Measurements from ENCODE around the gene EXOC4.

Gene EXOC4

DNA sequence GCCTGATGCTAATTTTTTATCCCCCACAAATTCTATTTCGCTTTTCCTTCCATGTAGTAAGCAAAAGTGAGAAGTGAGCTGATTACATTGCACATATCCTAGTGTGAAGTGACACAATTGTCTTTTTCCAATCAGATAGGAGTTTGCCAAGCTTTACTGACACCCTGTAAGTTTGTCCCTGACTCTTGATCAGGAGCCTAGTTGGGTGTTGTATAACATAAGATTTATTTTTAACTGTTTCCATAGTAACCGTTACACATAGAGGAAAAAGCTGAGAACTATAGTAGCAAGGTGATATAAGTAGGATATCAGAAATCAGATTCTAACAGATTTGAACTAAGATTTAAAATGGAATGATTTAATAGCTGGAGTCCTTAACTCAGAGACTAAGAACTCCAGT, 31.2 kb downstream of the EXOC4 start:
- H3K4me2 ChIP-seq (ENCODE audit: low read length) = no peak overlapping the region
- TF ChIP-seq, protein P1, sequence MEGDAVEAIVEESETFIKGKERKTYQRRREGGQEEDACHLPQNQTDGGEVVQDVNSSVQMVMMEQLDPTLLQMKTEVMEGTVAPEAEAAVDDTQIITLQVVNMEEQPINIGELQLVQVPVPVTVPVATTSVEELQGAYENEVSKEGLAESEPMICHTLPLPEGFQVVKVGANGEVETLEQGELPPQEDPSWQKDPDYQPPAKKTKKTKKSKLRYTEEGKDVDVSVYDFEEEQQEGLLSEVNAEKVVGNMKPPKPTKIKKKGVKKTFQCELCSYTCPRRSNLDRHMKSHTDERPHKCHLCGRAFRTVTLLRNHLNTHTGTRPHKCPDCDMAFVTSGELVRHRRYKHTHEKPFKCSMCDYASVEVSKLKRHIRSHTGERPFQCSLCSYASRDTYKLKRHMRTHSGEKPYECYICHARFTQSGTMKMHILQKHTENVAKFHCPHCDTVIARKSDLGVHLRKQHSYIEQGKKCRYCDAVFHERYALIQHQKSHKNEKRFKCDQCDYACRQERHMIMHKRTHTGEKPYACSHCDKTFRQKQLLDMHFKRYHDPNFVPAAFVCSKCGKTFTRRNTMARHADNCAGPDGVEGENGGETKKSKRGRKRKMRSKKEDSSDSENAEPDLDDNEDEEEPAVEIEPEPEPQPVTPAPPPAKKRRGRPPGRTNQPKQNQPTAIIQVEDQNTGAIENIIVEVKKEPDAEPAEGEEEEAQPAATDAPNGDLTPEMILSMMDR (IDR thresholded peaks at IDR 0.05; ENCODE audit: low read depth, low read length, poor library complexity, severe bottlenecking) = no peak
- TF ChIP-seq EZH2phosphoT487 (IDR thresholded peaks at IDR 0.05; ENCODE audit: borderline replicate concordance, low read length) = no peak
- no peaks in the 10 kb centered on the region for H3K9me3 ChIP-seq (ENCODE audit: control insufficient read depth, insufficient read depth, low read length)
- H3K27me3 ChIP-seq (ENCODE audit: control insufficient read depth, low read length) = no peaks in the 10 kb centered on the region
- H4K20me1 ChIP-seq (ENCODE audit: control insufficient read depth, insufficient read depth, low read depth, low read length) = no peaks in the 10 kb centered on the region
- H3K36me3 ChIP-seq (ENCODE audit: control insufficient read depth, low read length) = peaks cover 22% of the 10 kb centered on the region
- H3K79me2 ChIP-seq (ENCODE audit: control insufficient read depth, low read length) = peaks cover 11% of the 10 kb centered on the region
- H3K4me1 ChIP-seq (ENCODE audit: control insufficient read depth, low read length) = peaks cover 5% of the 10 kb centered on the region
- H3K9me2 ChIP-seq (replicated peaks; ENCODE audit: control insufficient read depth, low read length) = no peaks in the 10 kb centered on the region
- no peak overlapping the region for H3K4me3 ChIP-seq (ENCODE audit: low read length)
- H3K27ac ChIP-seq (ENCODE audit: low read depth, low read length) = no peak overlapping the region
- H3F3A ChIP-seq (ENCODE audit: control insufficient read depth, insufficient read depth) = no peaks in the 10 kb centered on the region

DNA sequence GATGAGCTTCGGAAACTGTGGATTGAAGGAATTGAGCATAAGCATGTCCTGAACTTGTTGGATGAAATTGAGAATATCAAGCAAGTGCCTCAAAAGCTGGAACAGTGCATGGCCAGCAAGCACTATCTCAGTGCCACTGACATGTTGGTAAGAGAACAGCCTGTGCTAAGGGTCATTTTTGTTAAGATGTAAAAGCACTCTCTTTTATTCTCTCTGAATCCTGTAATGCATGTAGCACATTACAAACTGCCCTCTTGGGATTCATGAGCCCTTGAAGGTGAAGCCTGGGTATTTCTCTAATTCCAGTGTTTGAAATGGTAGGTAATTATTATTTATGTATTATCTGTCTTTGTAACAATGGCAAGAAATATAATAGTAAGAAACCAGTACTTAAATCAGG, 36.1 kb downstream of the EXOC4 start:
- Histone ChIP-seq H3K27me3 (ENCODE audit: control insufficient read depth, low read length) (no peaks in the 10 kb centered on the region), H3K79me2 (ENCODE audit: control insufficient read depth, low read length) (peaks cover 11% of the 10 kb centered on the region), H3K27ac (ENCODE audit: low read depth, low read length) (no peak overlapping the region), H3F3A (ENCODE audit: control insufficient read depth, insufficient read depth) (no peaks in the 10 kb centered on the region), H3K4me1 (ENCODE audit: control insufficient read depth, low read length) (peaks cover 5% of the 10 kb centered on the region), H3K4me2 (ENCODE audit: low read length) (no peak overlapping the region), H3K9me2 (replicated peaks; ENCODE audit: control insufficient read depth, low read length) (no peaks in the 10 kb centered on the region), H3K9me3 (ENCODE audit: control insufficient read depth, insufficient read depth, low read length) (no peaks in the 10 kb centered on the region), H3K36me3 (ENCODE audit: control insufficient read depth, low read length) (peaks cover 49% of the 10 kb centered on the region), H3K4me3 (ENCODE audit: low read length) (no peak overlapping the region), H4K20me1 (ENCODE audit: control insufficient read depth, insufficient read depth, low read depth, low read length) (no peaks in the 10 kb centered on the region)
- TF ChIP-seq EZH2phosphoT487 (IDR thresholded peaks at IDR 0.05; ENCODE audit: borderline replicate concordance, low read length) = no peak
- TF ChIP-seq, protein P1 (IDR thresholded peaks at IDR 0.05; ENCODE audit: low read depth, low read length, poor library complexity, severe bottlenecking) = no peak

DNA sequence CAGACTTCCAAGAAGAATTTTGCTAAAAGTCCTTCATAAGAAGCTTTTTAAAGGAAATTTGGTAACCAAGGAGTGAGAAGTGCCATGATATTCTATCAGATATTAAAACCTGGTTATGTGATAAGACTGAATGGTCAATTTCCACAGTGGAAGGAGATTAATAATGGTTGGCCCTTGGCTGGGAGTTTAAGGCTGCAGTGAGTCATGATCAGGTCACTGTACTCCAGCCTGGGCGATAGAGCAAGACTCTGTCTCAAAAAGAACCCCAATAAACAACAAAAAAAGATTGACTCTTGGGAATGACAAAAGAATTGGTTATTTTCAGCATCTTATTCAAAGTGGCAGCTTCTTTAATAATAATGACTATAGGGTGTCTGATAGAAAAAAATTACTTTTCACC, 37.2 kb downstream of the EXOC4 start:
- no peaks in the 10 kb centered on the region for H3K9me2 ChIP-seq (replicated peaks; ENCODE audit: control insufficient read depth, low read length)
- no peak overlapping the region for H3K4me2 ChIP-seq (ENCODE audit: low read length)
- H3F3A ChIP-seq (ENCODE audit: control insufficient read depth, insufficient read depth) = no peaks in the 10 kb centered on the region
- H4K20me1 ChIP-seq (ENCODE audit: control insufficient read depth, insufficient read depth, low read depth, low read length) = no peaks in the 10 kb centered on the region
- no peaks in the 10 kb centered on the region for H3K27me3 ChIP-seq (ENCODE audit: control insufficient read depth, low read length)
- peaks cover 5% of the 10 kb centered on the region for H3K4me1 ChIP-seq (ENCODE audit: control insufficient read depth, low read length)
- H3K27ac ChIP-seq (ENCODE audit: low read depth, low read length) = no peak overlapping the region
- no peak overlapping the region for H3K4me3 ChIP-seq (ENCODE audit: low read length)
- no peaks in the 10 kb centered on the region for H3K9me3 ChIP-seq (ENCODE audit: control insufficient read depth, insufficient read depth, low read length)
- no peak for TF ChIP-seq EZH2phosphoT487 (IDR thresholded peaks at IDR 0.05; ENCODE audit: borderline replicate concordance, low read length)
- peaks cover 10% of the 10 kb centered on the region for H3K79me2 ChIP-seq (ENCODE audit: control insufficient read depth, low read length)
- H3K36me3 ChIP-seq (ENCODE audit: control insufficient read depth, low read length) = peaks cover 47% of the 10 kb centered on the region

DNA sequence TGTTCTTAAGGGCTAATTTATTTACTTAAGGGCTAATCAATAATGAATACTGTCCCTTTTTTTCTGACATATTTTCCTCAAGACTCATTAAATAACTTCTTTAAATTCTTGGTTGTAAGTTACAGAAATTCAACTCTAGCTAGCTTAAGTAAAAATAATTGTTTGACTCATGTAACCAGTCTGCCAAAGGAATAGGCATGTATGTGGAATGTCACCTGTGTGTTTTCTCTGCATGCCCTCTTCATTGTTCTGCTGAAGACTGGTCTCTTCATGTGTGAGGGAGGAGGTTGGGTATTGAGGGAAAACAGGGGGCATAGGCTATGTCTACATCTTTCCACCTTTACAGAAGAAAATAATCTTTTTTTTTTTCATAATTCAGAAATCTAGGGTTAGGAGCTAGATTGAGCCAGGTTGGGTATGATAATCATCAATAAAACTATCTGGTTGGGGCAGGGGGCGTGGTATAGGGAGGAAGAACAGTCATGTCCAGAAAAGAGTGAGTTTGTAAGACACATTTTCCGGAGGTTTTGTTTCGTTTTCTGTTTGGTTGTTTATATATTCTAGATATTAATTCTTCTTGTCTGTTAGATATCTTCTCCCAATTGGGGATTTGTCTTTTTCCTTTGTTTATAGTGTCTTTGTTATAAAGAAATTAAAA, 37.9 kb downstream of the EXOC4 start:
- Histone ChIP-seq H3K9me2 (replicated peaks; ENCODE audit: control insufficient read depth, low read length) (no peaks in the 10 kb centered on the region), H3K4me2 (ENCODE audit: low read length) (no peak overlapping the region), H4K20me1 (ENCODE audit: control insufficient read depth, insufficient read depth, low read depth, low read length) (no peaks in the 10 kb centered on the region), H3K36me3 (ENCODE audit: control insufficient read depth, low read length) (peaks cover 49% of the 10 kb centered on the region), H3K4me3 (ENCODE audit: low read length) (no peak overlapping the region), H3F3A (ENCODE audit: control insufficient read depth, insufficient read depth) (no peaks in the 10 kb centered on the region), H3K27me3 (ENCODE audit: control insufficient read depth, low read length) (no peaks in the 10 kb centered on the region), H3K9me3 (ENCODE audit: control insufficient read depth, insufficient read depth, low read length) (no peaks in the 10 kb centered on the region), H3K4me1 (ENCODE audit: control insufficient read depth, low read length) (peaks cover 5% of the 10 kb centered on the region), H3K79me2 (ENCODE audit: control insufficient read depth, low read length) (peaks cover 7% of the 10 kb centered on the region), H3K27ac (ENCODE audit: low read depth, low read length) (no peak overlapping the region)
- TF ChIP-seq, protein P1 (IDR thresholded peaks at IDR 0.05; ENCODE audit: low read depth, low read length, poor library complexity, severe bottlenecking) = no peak
- TF ChIP-seq EZH2phosphoT487 (IDR thresholded peaks at IDR 0.05; ENCODE audit: borderline replicate concordance, low read length) = no peak

All from DOHH2 (cell line).